Measurements from ENCODE around the gene KNDC1.
A peak's percentile ranks its signal among the peaks of the same experiment; 100 is the strongest.

KNDC1 gene

DNA sequence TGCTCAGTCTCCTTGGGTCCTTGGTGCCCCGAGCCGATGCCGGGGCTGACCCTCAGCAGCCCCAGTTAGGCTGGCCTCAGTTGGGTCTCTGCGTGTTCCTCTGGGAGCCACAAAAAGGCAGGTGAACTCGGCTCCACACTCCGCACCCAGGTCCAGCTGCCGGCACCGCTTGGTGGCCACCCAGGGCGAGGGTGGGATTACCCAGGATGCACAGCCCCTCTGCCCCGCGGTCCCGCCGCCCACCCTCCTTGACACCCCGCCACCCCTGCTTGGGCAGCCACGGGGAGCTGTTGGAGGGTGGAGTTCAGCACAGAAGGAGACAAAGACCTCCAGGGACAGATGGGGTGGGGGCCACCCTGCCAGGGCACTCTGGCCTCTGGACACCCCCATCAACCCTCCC is 95.3 kb downstream of the KNDC1 start:
- TF ChIP-seq REST (IDR thresholded peaks at IDR 0.05; ENCODE audit: insufficient read depth in 1 of 2, low read depth in 2 of 2, low read length in 2 of 2) (no peak), POLR2AphosphoS5 (IDR thresholded peaks at IDR 0.05; ENCODE audit: low read depth, low read length) (no peak), FOXP2 (optimal IDR thresholded peaks at IDR 0.05; ENCODE audit: borderline replicate concordance, extremely low read depth, extremely low read length, insufficient read depth) (no peak), SIN3A (IDR thresholded peaks at IDR 0.05; ENCODE audit: borderline replicate concordance, insufficient read depth, low read length) (no peak), TAF1 (IDR thresholded peaks at IDR 0.05; ENCODE audit: borderline replicate concordance, insufficient read depth, low read length) (no peak)

DNA sequence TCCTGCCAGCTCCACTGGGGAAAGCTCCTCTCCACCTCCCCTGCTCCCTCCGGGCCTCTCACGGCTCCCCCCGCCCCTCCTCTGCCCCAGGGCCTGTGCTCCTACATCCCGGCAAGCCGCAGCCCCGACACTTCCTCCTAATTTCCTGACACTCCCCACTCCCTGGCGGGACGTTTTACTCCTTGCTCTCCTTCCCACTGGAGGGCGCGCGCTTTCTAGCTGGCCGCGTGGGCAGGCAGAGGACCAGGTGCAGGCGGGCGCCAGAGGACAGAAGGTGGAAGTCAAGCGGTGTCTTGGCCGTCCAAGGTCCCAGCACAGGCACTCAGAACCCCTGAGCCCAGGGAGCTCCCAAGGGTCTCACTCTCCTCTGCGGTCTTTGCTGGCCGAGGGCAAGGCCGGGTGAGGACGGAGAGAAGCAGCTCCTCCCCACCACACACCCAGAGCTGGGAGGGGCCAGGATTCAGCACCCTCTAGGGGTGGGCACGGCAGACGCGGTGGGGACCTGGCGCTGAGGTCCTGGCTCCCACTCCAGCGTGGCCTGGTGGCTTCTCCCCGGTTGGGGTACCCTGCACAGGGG is 97.6 kb downstream of the KNDC1 start:
- TF ChIP-seq REST (IDR thresholded peaks at IDR 0.05; ENCODE audit: insufficient read depth in 1 of 2, low read depth in 2 of 2, low read length in 2 of 2) (0 out of 4 replicates have a peak, but pooled peaks of 1 of the 2 experiments have one; percentile 25), POLR2AphosphoS5 (IDR thresholded peaks at IDR 0.05; ENCODE audit: low read depth, low read length) (no peak), FOXP2 (optimal IDR thresholded peaks at IDR 0.05; ENCODE audit: borderline replicate concordance, extremely low read depth, extremely low read length, insufficient read depth) (peak; percentile 28), TAF1 (IDR thresholded peaks at IDR 0.05; ENCODE audit: borderline replicate concordance, insufficient read depth, low read length) (no peak), SIN3A (IDR thresholded peaks at IDR 0.05; ENCODE audit: borderline replicate concordance, insufficient read depth, low read length) (no peak)

- peak; percentile 5 for TF ChIP-seq FOXP2 (optimal IDR thresholded peaks at IDR 0.05; ENCODE audit: borderline replicate concordance, extremely low read depth, extremely low read length, insufficient read depth)
- no peak for TF ChIP-seq TAF1 (IDR thresholded peaks at IDR 0.05; ENCODE audit: borderline replicate concordance, insufficient read depth, low read length)
Observed at GRCh38 chr10:133258066-133258817, 98.2 kb downstream of the KNDC1 start.

DNA sequence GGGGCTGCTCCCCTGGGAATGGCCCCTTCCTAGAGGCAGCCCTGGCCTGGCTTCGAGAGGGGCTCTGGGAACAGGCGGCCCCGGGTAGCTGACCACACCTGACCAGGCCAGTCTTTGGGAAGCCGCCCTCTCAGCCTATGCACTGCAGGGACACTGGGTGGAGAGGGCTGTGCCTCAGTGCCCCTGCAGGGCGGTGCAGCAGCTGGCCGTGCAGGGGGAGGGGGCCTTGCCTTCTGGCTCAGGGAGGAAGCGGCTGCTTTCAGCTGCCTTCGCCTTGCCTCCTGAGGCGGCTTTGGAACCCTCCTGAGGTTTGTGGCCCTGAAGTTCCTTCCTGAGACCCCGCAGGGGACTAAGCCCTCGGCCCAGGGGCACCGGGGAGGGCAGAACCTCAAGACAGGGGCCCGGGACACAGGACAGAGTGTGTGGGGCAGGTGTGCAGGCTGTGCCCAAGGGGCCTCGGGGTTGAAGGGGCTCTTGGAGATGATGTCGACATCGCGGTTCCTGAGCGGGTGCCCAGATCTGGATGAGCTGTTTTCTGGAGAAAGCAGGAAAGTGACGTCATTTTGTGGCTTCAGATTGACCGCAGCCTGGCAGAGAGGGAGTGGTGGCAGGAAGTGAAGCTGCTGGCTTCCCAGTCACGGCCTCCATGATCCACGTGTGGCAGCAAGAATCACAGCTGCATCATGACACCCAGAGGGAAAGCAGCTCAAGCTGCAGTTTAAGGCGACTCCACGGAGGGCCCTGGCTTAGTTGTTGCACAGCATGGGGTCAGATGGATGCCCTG is 99.0 kb downstream of the KNDC1 start:
- TF ChIP-seq SIN3A (IDR thresholded peaks at IDR 0.05; ENCODE audit: borderline replicate concordance, insufficient read depth, low read length) (no peak), FOXP2 (optimal IDR thresholded peaks at IDR 0.05; ENCODE audit: borderline replicate concordance, extremely low read depth, extremely low read length, insufficient read depth) (peak; percentile 2)

DNA sequence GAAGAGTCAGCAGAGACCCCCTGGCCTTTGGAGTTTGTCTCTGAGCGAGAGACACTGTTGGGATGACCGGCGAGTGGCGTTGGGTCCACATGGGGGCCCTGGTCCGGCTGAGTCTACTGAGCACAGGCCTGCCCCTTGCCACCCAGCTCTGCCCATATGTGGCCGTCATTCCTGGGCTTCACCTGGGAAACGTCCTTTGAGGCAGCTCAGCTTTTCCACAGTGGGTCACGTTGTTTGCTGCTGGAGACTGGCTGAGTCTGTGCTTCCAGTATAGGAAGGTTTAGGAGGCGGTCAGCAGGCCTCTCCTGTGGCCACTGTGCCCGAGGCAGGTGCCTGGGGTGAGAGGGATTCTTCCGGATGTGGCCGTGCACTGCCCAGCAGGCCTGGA is 99.6 kb downstream of the KNDC1 start:
- TF ChIP-seq REST (IDR thresholded peaks at IDR 0.05; ENCODE audit: insufficient read depth in 1 of 2, low read depth in 2 of 2, low read length in 2 of 2) (no peak), POLR2AphosphoS5 (IDR thresholded peaks at IDR 0.05; ENCODE audit: low read depth, low read length) (no peak), FOXP2 (optimal IDR thresholded peaks at IDR 0.05; ENCODE audit: borderline replicate concordance, extremely low read depth, extremely low read length, insufficient read depth) (no peak), SIN3A (IDR thresholded peaks at IDR 0.05; ENCODE audit: borderline replicate concordance, insufficient read depth, low read length) (no peak), TAF1 (IDR thresholded peaks at IDR 0.05; ENCODE audit: borderline replicate concordance, insufficient read depth, low read length) (no peak)
